OCI-LY7 (cell line): ENCODE measurements around the gene IFITM10. TPM values are rescaled to one million over a fixed set of nuclear protein-coding genes. Genes with fewer than 3 reads are reported as not detected.

ENCODE experiments used
- BruUV-seq: library from RNA; stranded (reverse); fragments of 400-500 nt; replicated peaks from 2 replicates; lab custom pipeline; 2021; lab: Mats Ljungman, UMichigan
- CTCF ChIA-PET: fragments of 300-600 bp; sonication (Branson Sonifier 250); formaldehyde crosslinking; loops from one replicate; lab custom pipeline; 2022; ENCODE audit warnings: antibody characterized with exemption; ENCODE audit not compliant: unreplicated experiment; lab: Charles Lee
- POLR2A ChIA-PET: fragments of 300-600 bp; sonication (Branson Sonifier 250); formaldehyde crosslinking; loops from one replicate; lab custom pipeline; 2022; ENCODE audit warnings: antibody characterized with exemption; lab: Charles Lee
- DNase-seq: peaks from one replicate; pipeline ENCODE4 v3.0.0-alpha.2; 2015; ENCODE audit warnings: low spot score
- H2AFZ ChIP-seq: fragments of 200-600 bp; sonication (generic), shearing (Covaris generic); 2 replicates; pipeline ENCODE4 v1.6.1; 2014; ENCODE audit warnings: mild to moderate bottlenecking, antibody characterized with exemption, low read length, moderate library complexity
- H3K27ac ChIP-seq: fragments of 200-600 bp; sonication (generic); 2 replicates; pipeline ENCODE4 v1.5.1; 2014; ENCODE audit warnings: mixed run types, low read depth, mild to moderate bottlenecking, moderate library complexity, low read length, inconsistent platforms; ENCODE audit not compliant: poor library complexity, severe bottlenecking
- H3K36me3 ChIP-seq: fragments of 200-600 bp; sonication (generic); 2 replicates; pipeline ENCODE4 v1.6.1; 2014; ENCODE audit warnings: mild to moderate bottlenecking, antibody characterized with exemption, low read length, moderate library complexity, mixed read lengths; ENCODE audit not compliant: insufficient read depth
- H3K4me1 ChIP-seq: fragments of 200-600 bp; sonication (generic); 2 replicates; pipeline ENCODE4 v1.5.1; 2014; ENCODE audit warnings: mild to moderate bottlenecking, low read length; ENCODE audit not compliant: insufficient read depth, poor library complexity, severe bottlenecking
- H3K4me2 ChIP-seq: fragments of 200-600 bp; sonication (generic); 2 replicates; pipeline ENCODE4 v1.6.1; 2014; ENCODE audit warnings: mild to moderate bottlenecking, low read length
- H3K4me3 ChIP-seq: fragments of 200-600 bp; sonication (generic); 2 replicates; pipeline ENCODE4 v1.5.1; 2014; ENCODE audit warnings: mild to moderate bottlenecking, low read depth, low read length; ENCODE audit not compliant: poor library complexity, severe bottlenecking
- H3K79me2 ChIP-seq: fragments of 200-600 bp; sonication (generic); 2 replicates; pipeline ENCODE4 v1.6.1; 2016; ENCODE audit warnings: low read depth, mild to moderate bottlenecking, low read length, moderate library complexity, mixed read lengths; ENCODE audit not compliant: insufficient read depth
- H3K9me2 ChIP-seq: fragments of 200-600 bp; sonication (generic); 2 replicates; pipeline ENCODE4 v1.6.1; 2016; ENCODE audit warnings: mild to moderate bottlenecking, low read length, mixed read lengths; ENCODE audit not compliant: insufficient read depth
- H3K9me3 ChIP-seq: fragments of 200-600 bp; sonication (generic); 2 replicates; pipeline ENCODE4 v1.6.1; 2014; ENCODE audit warnings: mild to moderate bottlenecking, mixed run types, low read length, mixed read lengths
- H4K20me1 ChIP-seq: fragments of 200-600 bp; sonication (generic); 2 replicates; pipeline ENCODE4 v1.6.1; 2014; ENCODE audit warnings: mild to moderate bottlenecking, antibody characterized with exemption, low read length, moderate library complexity, mixed read lengths; ENCODE audit not compliant: insufficient read depth
- EZH2phosphoT487 ChIP-seq: fragments of 200-600 bp; sonication (generic); IDR thresholded peaks from 2 replicates; pipeline ENCODE4 v1.6.1; 2018; ENCODE audit warnings: low read depth, borderline replicate concordance, mild to moderate bottlenecking, mixed run types, antibody characterized with exemption, low read length, moderate library complexity, mixed read lengths
- intact Hi-C: fragments of 100-400 bp; cut with micrococcal nuclease; formaldehyde crosslinking; loops from one replicate; pipeline ENCODE4 v1.10.0; 2022; ENCODE audit not compliant: unreplicated experiment
- total RNA-seq, 2 experiments: library from RNA; depleted of rRNA in 1 of 2; stranded (reverse); fragments of >200 nt in 1 of 2; shearing (Covaris generic) in 1 of 2; gene quantifications; 2 replicates each; pipeline ENCODE4 v1.2.3, GENCODE V29; 2014 to 2022
- TF ChIP-seq, protein P1 (sequence below): fragments of 200-600 bp; sonication (generic); conservative IDR thresholded peaks from 2 replicates; pipeline ENCODE4 v1.5.1; 2014; ENCODE audit warnings: mild to moderate bottlenecking, antibody characterized with exemption, low read length, moderate library complexity, mixed read lengths

The IFITM10 gene
- total RNA-seq, 2 experiments from 2014 or later: 0.30 to 0.38 TPM

GRCh38 chr11:1791912-1792311, 41.5 kb upstream of the IFITM10 start:
- no peaks in the 10 kb centered on the region for H4K20me1 ChIP-seq
- no peaks in the 10 kb centered on the region for H3K4me1 ChIP-seq
- no peak for DNase-seq
- no peaks in the 10 kb centered on the region for H3K9me2 ChIP-seq
- intact Hi-C loops: no loop called here
- ChIA-PET POLR2A (interaction anchor here (0.7 kb wide), 1 partner anchor 239 kb away, joined by 6 read pairs; no protein-coding TSS in a partner anchor), CTCF (no interaction called here)
- H3K27ac ChIP-seq: no peak overlapping the region
- no peaks in the 10 kb centered on the region for H3K79me2 ChIP-seq
- TF ChIP-seq, protein P1, sequence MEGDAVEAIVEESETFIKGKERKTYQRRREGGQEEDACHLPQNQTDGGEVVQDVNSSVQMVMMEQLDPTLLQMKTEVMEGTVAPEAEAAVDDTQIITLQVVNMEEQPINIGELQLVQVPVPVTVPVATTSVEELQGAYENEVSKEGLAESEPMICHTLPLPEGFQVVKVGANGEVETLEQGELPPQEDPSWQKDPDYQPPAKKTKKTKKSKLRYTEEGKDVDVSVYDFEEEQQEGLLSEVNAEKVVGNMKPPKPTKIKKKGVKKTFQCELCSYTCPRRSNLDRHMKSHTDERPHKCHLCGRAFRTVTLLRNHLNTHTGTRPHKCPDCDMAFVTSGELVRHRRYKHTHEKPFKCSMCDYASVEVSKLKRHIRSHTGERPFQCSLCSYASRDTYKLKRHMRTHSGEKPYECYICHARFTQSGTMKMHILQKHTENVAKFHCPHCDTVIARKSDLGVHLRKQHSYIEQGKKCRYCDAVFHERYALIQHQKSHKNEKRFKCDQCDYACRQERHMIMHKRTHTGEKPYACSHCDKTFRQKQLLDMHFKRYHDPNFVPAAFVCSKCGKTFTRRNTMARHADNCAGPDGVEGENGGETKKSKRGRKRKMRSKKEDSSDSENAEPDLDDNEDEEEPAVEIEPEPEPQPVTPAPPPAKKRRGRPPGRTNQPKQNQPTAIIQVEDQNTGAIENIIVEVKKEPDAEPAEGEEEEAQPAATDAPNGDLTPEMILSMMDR: no peak
- no peak for TF ChIP-seq EZH2phosphoT487
- no peak overlapping the region for H3K4me3 ChIP-seq
- no peak overlapping the region for H2AFZ ChIP-seq
- no peaks in the 10 kb centered on the region for H3K9me3 ChIP-seq
- BruUV-seq: no TSS peak
- H3K36me3 ChIP-seq: no peaks in the 10 kb centered on the region
- no peak overlapping the region for H3K4me2 ChIP-seq

DNA sequence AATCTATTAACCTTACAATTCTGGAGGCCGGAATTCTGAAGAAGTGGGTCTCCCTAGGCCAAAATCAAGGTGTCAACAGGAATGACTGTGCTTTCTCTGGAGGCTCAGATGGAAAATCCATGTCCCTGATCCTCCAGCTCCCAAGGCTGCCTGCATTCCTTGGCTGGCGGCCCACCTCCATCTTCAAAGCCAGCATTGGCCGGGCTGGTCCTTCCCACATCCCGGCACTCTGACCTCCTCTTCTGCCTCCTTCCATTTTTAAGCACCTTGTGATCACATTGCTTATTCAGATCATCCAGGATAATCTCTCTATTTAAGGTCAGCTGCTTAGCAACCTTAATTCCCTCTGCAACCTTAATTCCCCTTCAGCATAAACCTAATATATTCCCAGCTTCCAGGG, 36.1 kb upstream of the IFITM10 start:
- no peak overlapping the region for H2AFZ ChIP-seq
- no peak overlapping the region for H3K4me2 ChIP-seq
- no peaks in the 10 kb centered on the region for H3K9me3 ChIP-seq
- no peaks in the 10 kb centered on the region for H3K79me2 ChIP-seq
- ChIA-PET CTCF (no interaction called here), POLR2A (no interaction called here)
- H3K27ac ChIP-seq: no peak overlapping the region
- no peaks in the 10 kb centered on the region for H3K36me3 ChIP-seq
- H4K20me1 ChIP-seq: no peaks in the 10 kb centered on the region
- H3K4me3 ChIP-seq: no peak overlapping the region
- no peak for DNase-seq
- no TSS peak for BruUV-seq
- no peaks in the 10 kb centered on the region for H3K9me2 ChIP-seq
- TF ChIP-seq EZH2phosphoT487: no peak
- TF ChIP-seq, protein P1: no peak
- intact Hi-C loops: no loop called here
- no peaks in the 10 kb centered on the region for H3K4me1 ChIP-seq

- POLR2A ChIA-PET: no interaction called here
- no TSS peak for BruUV-seq
Measured at GRCh38 chr11:1785749-1786413, 35.5 kb upstream of the IFITM10 start.

More at GRCh38 chr11:1785749-1786413, 35.5 kb upstream of the IFITM10 start:
- intact Hi-C loops: no loop called here
- Histone ChIP-seq H4K20me1 (no peaks in the 10 kb centered on the region), H3K4me3 (no peak overlapping the region), H3K27ac (no peak overlapping the region), H3K9me3 (no peaks in the 10 kb centered on the region), H3K4me1 (no peaks in the 10 kb centered on the region), H3K79me2 (no peaks in the 10 kb centered on the region), H3K9me2 (no peaks in the 10 kb centered on the region), H3K36me3 (no peaks in the 10 kb centered on the region), H2AFZ (no peak overlapping the region), H3K4me2 (no peak overlapping the region)
- TF ChIP-seq, protein P1: no peak
- TF ChIP-seq EZH2phosphoT487: no peak
- CTCF ChIA-PET: no interaction called here
- DNase-seq: no peak
